GM19455 (cell line): ENCODE data around the gene WNT16.

Source experiments
- ATAC-seq: cut with Tn5 transposase; IDR thresholded peaks from one replicate; pipeline ENCODE4 v1.9.1; 2021; ENCODE audit not compliant: unreplicated experiment

WNT16 gene

GRCh38 chr7:121390109-121390508 lies 61.3 kb downstream of the WNT16 start:
- ATAC-seq: no peak

- no peak for ATAC-seq
Measured at GRCh38 chr7:121390617-121391016, 61.8 kb downstream of the WNT16 start.
